Stimulated activated memory B cell treated with anti-CD40 and anti-IgM and Interleukin-4, amounts not matched to agents 10 μg/mL and 1 μg/mL and 100 μg/mL, for 72 hours (primary cell): ENCODE measurements around the gene NEURL3.
"Not testable (repeated sequence)": the region's sequence is repeated elsewhere in the genome, so short reads cannot be mapped to it uniquely, and the experiment has no call there.

Experiments used
- ATAC-seq: fragments of 150-1000 bp; cut with Tn5 transposase; 2 replicates; pipeline ENCODE4 v1.10.0; 2021
- H3K27ac Mint-ChIP-seq: one replicate; pipeline ENCODE4 v1.8.0; 2022; ENCODE audit warnings: mild to moderate bottlenecking, mixed read lengths
- H3K27me3 Mint-ChIP-seq: one replicate; pipeline ENCODE4 v1.8.0; 2022; ENCODE audit warnings: mixed read lengths
- H3K36me3 Mint-ChIP-seq: one replicate; pipeline ENCODE4 v1.8.0; 2022; ENCODE audit warnings: mixed read lengths
- H3K4me1 Mint-ChIP-seq: one replicate; pipeline ENCODE4 v1.8.0; 2022; ENCODE audit warnings: mixed read lengths
- H3K4me3 Mint-ChIP-seq: one replicate; pipeline ENCODE4 v1.8.0; 2022; ENCODE audit warnings: mild to moderate bottlenecking, moderate library complexity, mixed read lengths
- H3K9me3 Mint-ChIP-seq: one replicate; pipeline ENCODE4 v1.8.0; 2022; ENCODE audit warnings: mixed read lengths

The NEURL3 gene

GRCh38 chr2:96507957-96508520, 2.9 kb upstream of the NEURL3 start:
- Mint-ChIP-seq H3K4me1 (peaks cover 36% of the 10 kb centered on the region), H3K27me3 (no peaks in the 10 kb centered on the region), H3K27ac (no peak overlapping the region), H3K36me3 (no peaks in the 10 kb centered on the region), H3K9me3 (no peaks in the 10 kb centered on the region), H3K4me3 (peak overlapping the region; percentile 63)
- peak; percentile 87 for ATAC-seq

- ATAC-seq, result no peak
- no peak overlapping the region for H3K4me3 Mint-ChIP-seq
- no peaks in the 10 kb centered on the region for H3K36me3 Mint-ChIP-seq
- H3K9me3 Mint-ChIP-seq, result no peaks in the 10 kb centered on the region
- H3K4me1 Mint-ChIP-seq, result peaks cover 47% of the 10 kb centered on the region
- no peak overlapping the region for H3K27ac Mint-ChIP-seq
- H3K27me3 Mint-ChIP-seq, result no peaks in the 10 kb centered on the region
These were observed 1.7 kb upstream of the NEURL3 start for GRCh38 chr2:96506907-96507240.

- Mint-ChIP-seq H3K27me3 (no peaks in the 10 kb centered on the region), H3K9me3 (no peaks in the 10 kb centered on the region), H3K36me3 (no peaks in the 10 kb centered on the region), H3K4me3 (no peak overlapping the region), H3K4me1 (peaks cover 53% of the 10 kb centered on the region), H3K27ac (no peak overlapping the region)
- no peak for ATAC-seq
These were observed 1.1 kb upstream of the NEURL3 start for GRCh38 chr2:96506016-96506906.

DNA sequence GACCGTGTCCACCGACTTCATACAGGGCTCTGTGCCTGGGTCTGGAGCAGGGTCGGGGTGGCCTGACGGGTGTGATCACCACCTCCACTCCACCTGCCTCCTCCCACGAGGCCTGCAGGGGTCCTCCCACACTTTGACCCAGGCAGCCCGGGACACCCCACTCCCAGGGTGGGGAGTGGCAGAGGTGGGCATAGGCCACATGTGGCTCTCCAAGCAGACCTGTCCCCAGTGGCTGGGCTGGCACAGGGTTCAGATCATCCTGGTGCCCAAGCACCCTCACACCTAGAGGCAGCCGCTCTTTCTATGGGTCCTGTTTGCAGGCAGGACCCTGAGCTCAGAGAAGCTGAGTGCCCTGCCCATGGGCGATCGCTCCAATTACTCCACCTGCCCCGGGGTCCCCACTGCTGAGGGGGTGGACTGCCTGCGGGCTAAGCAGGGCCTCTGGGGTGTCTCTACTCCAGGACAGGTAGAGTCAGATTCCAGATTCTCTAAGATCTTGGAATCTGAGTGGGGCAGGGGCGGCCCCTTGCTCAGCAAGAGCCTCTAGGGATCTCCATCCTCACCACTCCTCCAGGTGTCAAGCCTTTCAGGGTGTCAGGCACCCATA, 1.4 kb downstream of the NEURL3 start:
- ATAC-seq, result no peak
- H3K9me3 Mint-ChIP-seq, result no peaks in the 10 kb centered on the region
- H3K4me1 Mint-ChIP-seq, result peaks cover 43% of the 10 kb centered on the region
- H3K27ac Mint-ChIP-seq, result no peak overlapping the region
- no peaks in the 10 kb centered on the region for H3K36me3 Mint-ChIP-seq
- H3K4me3 Mint-ChIP-seq, result no peak overlapping the region
- no peaks in the 10 kb centered on the region for H3K27me3 Mint-ChIP-seq

- no peaks in the 10 kb centered on the region for H3K36me3 Mint-ChIP-seq
- no peaks in the 10 kb centered on the region for H3K9me3 Mint-ChIP-seq
- ATAC-seq, result peak; percentile 35
- no peak overlapping the region for H3K27ac Mint-ChIP-seq
- H3K27me3 Mint-ChIP-seq, result no peaks in the 10 kb centered on the region
- H3K4me1 Mint-ChIP-seq, result peaks cover 40% of the 10 kb centered on the region
- H3K4me3 Mint-ChIP-seq, result no peak overlapping the region
These were observed 2.1 kb downstream of the NEURL3 start for GRCh38 chr2:96502891-96503636.

DNA sequence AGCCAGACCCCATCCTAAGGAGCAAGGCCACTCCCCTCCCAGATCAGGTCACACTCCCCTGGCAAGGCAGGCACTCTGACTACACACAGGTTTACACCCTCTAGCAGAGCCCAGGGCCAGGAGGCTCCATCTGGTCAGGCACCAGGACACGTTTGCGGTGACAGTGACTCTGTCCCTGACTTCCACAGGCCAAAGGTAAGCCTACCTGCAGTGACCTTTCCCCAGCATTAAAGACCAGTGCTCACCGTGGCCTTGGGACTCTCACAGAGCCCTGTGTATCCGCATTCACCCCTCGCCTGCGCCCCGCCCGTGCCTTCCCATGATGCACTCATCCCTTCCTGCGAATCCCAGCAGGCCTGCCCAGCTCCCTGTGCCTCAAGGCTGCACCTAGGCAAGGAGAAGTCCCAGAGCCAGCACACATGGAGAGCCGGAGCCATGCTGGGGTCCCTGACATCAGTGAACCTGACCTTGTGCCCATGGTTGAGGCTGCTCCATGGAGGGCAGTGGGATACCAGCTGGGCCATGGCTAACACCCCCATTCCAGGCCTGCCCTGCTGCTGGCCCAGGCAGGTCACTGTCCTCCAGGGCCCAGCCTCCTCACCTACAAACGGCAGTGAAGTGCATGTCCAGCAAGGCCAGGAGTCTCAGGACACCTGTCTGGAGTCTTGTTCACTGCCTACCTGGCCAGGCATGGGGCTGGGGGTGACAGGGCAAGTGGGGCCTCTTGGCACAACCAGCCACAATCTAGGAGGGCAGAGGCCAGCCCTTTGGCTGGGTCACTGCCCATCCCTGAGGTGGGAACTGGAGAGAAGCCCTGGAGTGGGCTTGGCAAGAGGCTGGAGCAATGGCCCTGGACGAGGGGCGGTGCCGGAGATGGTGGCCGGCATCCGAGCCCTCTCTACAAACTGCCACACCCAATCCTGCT, 3.0 kb downstream of the NEURL3 start:
- peak; percentile 38 for ATAC-seq
- H3K4me1 Mint-ChIP-seq, result peaks cover 40% of the 10 kb centered on the region
- no peak overlapping the region for H3K4me3 Mint-ChIP-seq
- no peaks in the 10 kb centered on the region for H3K27me3 Mint-ChIP-seq
- H3K27ac Mint-ChIP-seq, result peak overlapping the region; percentile 31
- H3K9me3 Mint-ChIP-seq, result no peaks in the 10 kb centered on the region
- no peaks in the 10 kb centered on the region for H3K36me3 Mint-ChIP-seq

- no peak overlapping the region for H3K4me3 Mint-ChIP-seq
- peak; percentile 59 for ATAC-seq
- H3K9me3 Mint-ChIP-seq, result no peaks in the 10 kb centered on the region
- H3K4me1 Mint-ChIP-seq, result peaks cover 40% of the 10 kb centered on the region
- no peaks in the 10 kb centered on the region for H3K36me3 Mint-ChIP-seq
- no peaks in the 10 kb centered on the region for H3K27me3 Mint-ChIP-seq
- H3K27ac Mint-ChIP-seq, result peak overlapping the region; percentile 31
These were observed 3.7 kb downstream of the NEURL3 start for GRCh38 chr2:96501471-96501874.

GRCh38 chr2:96500385-96501066, 4.6 kb downstream of the NEURL3 start:
- H3K4me1 Mint-ChIP-seq, result peaks cover 39% of the 10 kb centered on the region
- ATAC-seq, result no peak
- H3K27ac Mint-ChIP-seq, result peak overlapping the region; percentile 31
- peaks cover 4% of the 10 kb centered on the region for H3K9me3 Mint-ChIP-seq
- no peaks in the 10 kb centered on the region for H3K36me3 Mint-ChIP-seq
- no peaks in the 10 kb centered on the region for H3K27me3 Mint-ChIP-seq
- no peak overlapping the region for H3K4me3 Mint-ChIP-seq

DNA sequence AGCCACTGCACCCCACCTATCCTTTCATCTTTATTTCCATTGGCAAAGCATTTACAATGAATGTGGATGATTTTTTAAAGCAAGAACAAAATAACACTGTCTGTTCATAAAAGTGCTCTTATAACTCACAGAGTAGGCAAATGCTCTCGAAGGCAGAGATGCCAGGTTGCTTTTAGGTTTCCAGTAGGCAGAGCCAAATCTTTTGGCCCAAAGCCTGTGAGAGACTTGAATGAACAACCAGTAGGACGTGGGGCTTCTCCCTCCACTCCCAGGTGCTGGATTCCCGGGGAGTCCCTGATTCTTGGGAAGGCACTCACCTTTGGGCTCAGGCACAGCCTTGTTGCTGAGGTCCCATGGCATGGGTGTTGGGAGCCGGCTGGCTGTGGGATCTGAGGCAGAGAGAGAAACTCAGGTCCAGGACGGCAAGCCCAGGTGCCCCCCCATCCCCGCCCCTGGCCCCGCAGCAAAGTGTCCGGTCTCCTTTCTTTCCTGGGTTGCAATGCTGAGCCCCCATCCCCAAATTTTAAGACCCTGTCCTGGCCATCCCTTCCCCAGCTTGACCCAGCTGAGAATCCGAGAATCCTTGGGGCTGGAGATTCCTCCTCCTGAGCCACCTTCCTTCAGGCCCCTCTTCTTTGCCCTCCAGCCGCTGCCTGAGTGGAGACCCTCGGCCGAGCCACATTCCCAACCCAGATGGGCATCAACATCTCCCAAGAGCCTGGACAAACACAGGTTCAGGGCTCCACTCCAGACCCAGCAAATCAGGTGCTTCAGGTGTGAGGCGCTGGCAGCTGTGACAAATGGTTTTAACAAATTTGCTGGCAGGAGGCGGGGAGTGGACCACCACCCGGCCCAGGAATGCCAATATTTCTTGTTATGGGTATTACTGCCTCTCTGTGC, 5.8 kb downstream of the NEURL3 start:
- H3K27ac Mint-ChIP-seq, result no peak overlapping the region
- no peaks in the 10 kb centered on the region for H3K27me3 Mint-ChIP-seq
- no peak overlapping the region for H3K4me3 Mint-ChIP-seq
- peaks cover 9% of the 10 kb centered on the region for H3K9me3 Mint-ChIP-seq
- no peak for ATAC-seq
- peaks cover 6% of the 10 kb centered on the region for H3K36me3 Mint-ChIP-seq
- H3K4me1 Mint-ChIP-seq, result peaks cover 32% of the 10 kb centered on the region

- not testable (repeated sequence) for H3K9me3 Mint-ChIP-seq, ATAC-seq, H3K27ac Mint-ChIP-seq, H3K36me3 Mint-ChIP-seq, H3K27me3 Mint-ChIP-seq, H3K4me3 Mint-ChIP-seq
- peaks cover 29% of the 10 kb centered on the region for H3K4me1 Mint-ChIP-seq
These were observed 6.5 kb downstream of the NEURL3 start for GRCh38 chr2:96498611-96499010.

- ATAC-seq, result no peak
- Mint-ChIP-seq H3K9me3 (peaks cover 9% of the 10 kb centered on the region), H3K4me1 (peaks cover 23% of the 10 kb centered on the region), H3K27ac (no peak overlapping the region), H3K36me3 (peaks cover 6% of the 10 kb centered on the region), H3K27me3 (no peaks in the 10 kb centered on the region), H3K4me3 (no peak overlapping the region)
These were observed 7.1 kb downstream of the NEURL3 start for GRCh38 chr2:96498021-96498431.

- Mint-ChIP-seq H3K4me1 (peaks cover 13% of the 10 kb centered on the region), H3K36me3 (peaks cover 6% of the 10 kb centered on the region), H3K27ac (no peak overlapping the region), H3K9me3 (peaks cover 9% of the 10 kb centered on the region), H3K4me3 (no peak overlapping the region), H3K27me3 (no peaks in the 10 kb centered on the region)
- ATAC-seq, result no peak
These were observed 9.1 kb downstream of the NEURL3 start for GRCh38 chr2:96495982-96496629.

GRCh38 chr2:96494188-96494587, 11.0 kb downstream of the NEURL3 start:
- ATAC-seq, result no peak
- no peak overlapping the region for H3K27ac Mint-ChIP-seq
- peaks cover 6% of the 10 kb centered on the region for H3K36me3 Mint-ChIP-seq
- H3K9me3 Mint-ChIP-seq, result peaks cover 9% of the 10 kb centered on the region
- no peaks in the 10 kb centered on the region for H3K27me3 Mint-ChIP-seq
- H3K4me1 Mint-ChIP-seq, result peaks cover 19% of the 10 kb centered on the region
- no peak overlapping the region for H3K4me3 Mint-ChIP-seq
